Colonic mucosa (tissue), 4 donors: Measurements from ENCODE around the gene TENM4. TPM values are rescaled to one million over a fixed set of nuclear protein-coding genes. Genes with fewer than 3 reads are reported as not detected.

Experiments used
- DNase-seq: peaks from one replicate; pipeline ENCODE4 v3.0.0-alpha.2; 2020
- H3K27ac ChIP-seq: fragments of 200-600 bp; one replicate; pipeline ENCODE4 v1.8.0; 2021
- H3K27me3 ChIP-seq: fragments of 200-600 bp; one replicate; pipeline ENCODE4 v1.8.0; 2021
- H3K36me3 ChIP-seq: fragments of 200-600 bp; one replicate; pipeline ENCODE4 v1.8.0; 2021
- H3K4me1 ChIP-seq: fragments of 200-600 bp; one replicate; pipeline ENCODE4 v1.8.0; 2021; ENCODE audit warnings: mild to moderate bottlenecking
- H3K4me3 ChIP-seq: fragments of 200-600 bp; one replicate; pipeline ENCODE4 v1.8.0; 2021
- H3K9ac ChIP-seq, 2 donors: one replicate each; pipeline ENCODE4 v1.7.0; 2013; ENCODE audit warnings: control low read depth in 2 of 2, low read depth in 2 of 2, low read length in 2 of 2
- H3K9me3 ChIP-seq: fragments of 200-600 bp; one replicate; pipeline ENCODE4 v1.8.0; 2021
- CTCF ChIP-seq: fragments of 200-600 bp; IDR thresholded peaks from one replicate; pipeline ENCODE4 v1.8.0; 2022; ENCODE audit warnings: antibody characterized with exemption, mild to moderate bottlenecking
- intact Hi-C: fragments of 100-400 bp; cut with DNase I; formaldehyde crosslinking; loops from one replicate; pipeline ENCODE4 v1.14.1; 2022
- total RNA-seq, 2 donors: library from RNA; stranded (reverse); fragmentation: NEBNext Ultra II Directional in 1 of 2; extraction: Animal tissue kit (Norgen Biotek cat#: 25700) in 1 of 2; gene quantifications; one replicate each; pipeline ENCODE4 v1.2.1, GENCODE V29; 2021
- donor health status: healthy.
- donor health status: DM: no; HTN: no; CAD: no.
- donor health status: DM: no; HTN: no; CAD: no.

TENM4 gene
- total RNA-seq, 2 donors from 2014 or later = 0.48 to 1.2 TPM

- Histone ChIP-seq H3K9me3 (no peaks in the 10 kb centered on the region), H3K27me3 (no peaks in the 10 kb centered on the region), H3K36me3 (no peaks in the 10 kb centered on the region), H3K27ac (no peak overlapping the region), H3K4me1 (no peaks in the 10 kb centered on the region), H3K4me3 (no peak overlapping the region), H3K9ac (no peak overlapping the region)
- TF ChIP-seq CTCF = no peak
- intact Hi-C loops = no loop called here
- DNase-seq = no peak
Measured at GRCh38 chr11:79049741-79050179, 391.1 kb downstream of the TENM4 start.

- no peak overlapping the region for H3K9ac ChIP-seq
- intact Hi-C loops = no loop called here
- H3K9me3 ChIP-seq = no peaks in the 10 kb centered on the region
- H3K4me3 ChIP-seq = no peak overlapping the region
- DNase-seq = no peak
- H3K4me1 ChIP-seq = no peaks in the 10 kb centered on the region
- no peaks in the 10 kb centered on the region for H3K27me3 ChIP-seq
- H3K36me3 ChIP-seq = no peaks in the 10 kb centered on the region
- H3K27ac ChIP-seq = no peak overlapping the region
- no peak for TF ChIP-seq CTCF
Measured at GRCh38 chr11:79047980-79048379, 392.9 kb downstream of the TENM4 start.

- no peak overlapping the region for H3K4me3 ChIP-seq
- no peaks in the 10 kb centered on the region for H3K4me1 ChIP-seq
- H3K27me3 ChIP-seq = no peaks in the 10 kb centered on the region
- H3K9me3 ChIP-seq = no peaks in the 10 kb centered on the region
- H3K36me3 ChIP-seq = no peaks in the 10 kb centered on the region
- intact Hi-C loops = no loop called here
- no peak overlapping the region for H3K27ac ChIP-seq
- no peak overlapping the region for H3K9ac ChIP-seq
- no peak for DNase-seq
- TF ChIP-seq CTCF = no peak
Measured at GRCh38 chr11:79047321-79047720, 393.5 kb downstream of the TENM4 start.

GRCh38 chr11:79046366-79046765 is 394.5 kb downstream of the TENM4 start:
- DNase-seq = no peak
- Histone ChIP-seq H3K4me3 (no peak overlapping the region), H3K4me1 (no peaks in the 10 kb centered on the region), H3K9ac (no peak overlapping the region), H3K36me3 (no peaks in the 10 kb centered on the region), H3K27me3 (no peaks in the 10 kb centered on the region), H3K9me3 (no peaks in the 10 kb centered on the region), H3K27ac (no peak overlapping the region)
- no peak for TF ChIP-seq CTCF
- intact Hi-C loops = no loop called here

GRCh38 chr11:79045800-79046304 is 395.0 kb downstream of the TENM4 start:
- Histone ChIP-seq H3K4me3 (no peak overlapping the region), H3K9ac (no peak overlapping the region), H3K27ac (no peak overlapping the region), H3K27me3 (no peaks in the 10 kb centered on the region), H3K9me3 (no peaks in the 10 kb centered on the region), H3K36me3 (no peaks in the 10 kb centered on the region), H3K4me1 (no peaks in the 10 kb centered on the region)
- intact Hi-C loops = no loop called here
- no peak for DNase-seq
- TF ChIP-seq CTCF = no peak
